ENCODE data around the gene ATP11C.
A peak's percentile ranks its signal among the peaks of the same experiment; 100 is the strongest.
"Not testable (repeated sequence)": the region's sequence is repeated elsewhere in the genome, so short reads cannot be mapped to it uniquely, and the experiment has no call there.

Gene ATP11C

DNA sequence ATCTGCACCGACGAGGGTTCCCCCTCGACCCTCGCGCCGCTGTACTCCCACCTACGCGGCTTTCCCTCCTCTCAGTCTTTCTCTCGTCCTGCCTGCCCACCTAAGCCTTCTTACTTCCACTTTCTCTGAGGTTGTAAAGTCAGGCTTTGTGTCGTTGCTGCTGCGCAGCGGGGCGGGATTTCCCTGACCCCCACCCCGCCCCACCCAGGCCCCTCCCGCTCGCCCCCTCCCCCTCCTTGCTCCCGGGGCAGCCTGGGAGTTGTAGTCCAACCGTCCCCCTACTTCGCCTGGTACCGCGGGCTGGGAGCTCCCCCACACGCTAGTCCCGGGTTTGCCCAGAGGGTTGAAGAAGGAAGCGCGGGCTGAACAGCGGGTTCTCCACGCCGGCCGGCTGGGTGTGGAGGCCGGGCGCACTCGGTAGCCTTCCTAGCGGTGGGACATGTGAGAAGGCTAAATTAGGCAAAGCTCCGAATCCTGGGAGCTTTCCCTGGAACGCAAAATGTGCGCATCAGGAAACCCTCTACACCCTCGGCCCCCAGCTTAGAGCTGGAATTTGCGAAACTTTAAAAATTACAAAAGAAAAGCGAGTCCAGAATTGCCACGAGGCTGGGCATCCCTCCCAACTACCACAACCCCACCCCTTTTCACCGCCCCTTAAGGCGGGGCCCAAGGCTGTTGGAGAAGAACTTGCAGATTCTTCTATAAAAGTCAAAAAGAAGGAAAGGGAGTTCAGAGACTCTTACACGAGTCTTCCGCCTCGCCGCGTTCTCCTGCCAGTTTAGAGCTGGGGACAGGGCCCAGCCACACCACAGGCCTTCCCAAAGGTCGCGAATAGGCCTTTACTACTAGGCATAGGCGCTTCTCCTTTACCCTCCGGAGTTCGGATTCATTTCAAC lies at the start of gene ATP11C:
TSS of gene ATP11C (minus strand) at position 153 of the 896 bp plus-strand sequence. CDS start 1,011 bp downstream, outside the sequence.
- DNase-seq, result peak; percentile 90

DNA sequence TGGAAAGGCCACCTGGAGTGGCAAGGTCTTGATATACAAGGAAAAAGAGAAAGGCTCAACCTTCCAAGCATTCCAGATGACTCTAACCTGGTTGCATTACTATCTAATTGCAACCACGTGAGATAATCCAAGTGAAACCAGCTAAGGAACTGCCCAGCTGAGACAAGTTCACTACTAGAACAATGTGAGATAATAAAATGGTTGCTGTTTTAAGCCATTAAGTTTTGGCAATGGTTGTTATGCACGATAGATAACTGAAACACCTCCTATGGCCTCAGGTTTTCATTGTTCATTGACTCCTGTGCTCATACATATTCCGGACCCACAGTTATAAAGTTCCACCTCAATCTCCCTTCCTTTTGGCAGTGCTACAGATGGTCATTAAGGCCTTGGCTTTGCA lies 41.6 kb upstream of the ATP11C start:
- DNase-seq, result no peak

DNA sequence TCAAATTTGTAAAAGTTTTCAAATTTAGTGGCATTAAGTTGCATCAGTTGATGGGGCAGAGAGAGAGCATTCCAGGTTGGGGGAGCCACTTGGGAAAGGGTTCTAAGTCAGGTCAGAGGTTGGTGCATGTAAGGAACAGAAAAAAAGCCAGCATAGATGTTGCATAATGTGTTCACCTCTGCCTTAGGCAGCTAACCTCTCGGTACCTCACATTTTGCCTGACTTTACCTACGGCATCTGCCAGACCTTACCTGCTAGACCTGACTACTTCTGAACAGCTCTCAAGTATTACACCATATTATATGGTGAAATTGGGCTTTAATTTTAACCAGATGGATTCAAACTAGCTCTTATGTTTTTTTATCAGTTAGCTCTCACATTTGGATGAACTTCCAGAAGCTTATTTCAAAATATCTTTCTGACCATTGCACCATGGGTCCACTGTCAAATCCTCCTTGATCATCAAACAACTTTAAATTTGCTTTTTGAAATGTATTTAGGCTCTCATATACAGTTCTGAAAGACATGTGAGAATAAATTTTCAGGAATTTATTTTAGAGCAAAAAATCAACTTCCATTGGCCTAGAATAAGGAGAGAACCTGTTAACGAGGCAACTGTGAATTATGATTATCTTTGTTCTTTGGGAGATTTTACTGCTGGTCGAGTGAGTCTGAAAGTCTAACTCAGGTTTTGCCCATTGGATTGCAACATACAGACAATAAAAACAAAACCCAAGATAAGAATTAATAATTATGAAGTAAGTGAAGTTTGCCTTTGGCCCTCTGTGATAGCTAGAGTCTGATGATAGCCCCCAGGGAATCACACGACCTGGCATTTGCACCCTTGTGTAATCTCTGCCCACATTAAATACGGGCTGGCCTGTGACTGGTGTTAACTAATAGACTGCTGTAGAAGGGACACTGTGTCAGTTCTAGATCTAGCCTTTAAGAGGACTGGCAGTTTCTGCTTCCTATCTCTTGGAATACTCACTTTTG lies 40.1 kb upstream of the ATP11C start:
- no peak for DNase-seq

DNA sequence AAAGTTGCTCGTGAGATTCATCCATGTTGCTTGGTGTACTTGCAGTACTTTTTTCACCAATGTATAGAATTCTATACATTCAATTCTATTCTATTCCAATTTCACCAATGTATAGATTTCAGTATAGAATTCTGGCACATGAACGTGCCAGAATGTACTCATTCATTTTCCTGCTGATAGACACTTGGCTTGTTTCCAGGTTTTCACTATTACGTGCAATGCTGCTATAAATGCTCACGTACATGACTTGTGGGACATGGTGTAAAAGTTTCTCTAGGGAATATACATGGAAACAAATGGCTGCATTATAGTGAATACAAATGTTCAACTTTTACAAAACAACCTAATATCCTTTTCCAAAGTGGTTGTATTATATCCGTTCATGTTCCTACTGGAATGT lies 39.3 kb upstream of the ATP11C start:
- no peak for DNase-seq

DNA sequence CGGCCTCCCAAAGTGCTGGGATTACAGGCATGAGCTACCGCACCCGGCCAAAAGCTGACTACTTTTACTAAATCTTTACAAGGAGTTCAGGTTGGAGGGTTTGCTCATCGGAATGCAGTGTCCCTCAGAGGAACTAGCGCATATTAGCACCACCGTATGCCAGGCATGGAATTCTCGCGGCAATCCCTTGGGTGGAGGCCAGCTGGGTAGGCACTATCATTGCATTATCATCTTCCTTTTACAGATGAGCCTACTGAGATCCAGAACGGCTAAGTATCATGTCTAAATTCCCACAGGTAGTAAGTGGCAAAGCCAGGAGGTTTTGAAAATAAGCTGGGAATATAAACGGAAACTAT lies 38.5 kb upstream of the ATP11C start:
- no peak for DNase-seq

DNA sequence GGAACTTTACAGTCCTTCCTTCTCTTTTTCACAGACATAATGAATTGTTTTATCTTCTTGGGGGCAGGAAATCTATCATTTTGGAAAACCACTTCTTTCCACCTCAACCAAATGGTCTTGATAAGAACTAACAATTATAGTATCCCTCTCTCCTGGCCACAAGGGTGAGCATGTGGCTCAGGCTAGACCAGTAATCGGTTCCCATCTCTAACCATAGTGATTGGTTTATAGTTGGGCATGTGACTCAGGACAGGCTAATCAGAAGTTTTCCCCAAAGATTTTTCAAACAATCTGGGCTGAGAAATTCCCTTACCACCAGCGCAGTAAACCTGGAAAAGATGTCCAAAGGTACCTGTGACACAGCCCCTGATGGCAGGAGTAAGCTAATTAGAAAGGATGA lies 36.4 kb upstream of the ATP11C start:
- DNase-seq, result no peak

DNA sequence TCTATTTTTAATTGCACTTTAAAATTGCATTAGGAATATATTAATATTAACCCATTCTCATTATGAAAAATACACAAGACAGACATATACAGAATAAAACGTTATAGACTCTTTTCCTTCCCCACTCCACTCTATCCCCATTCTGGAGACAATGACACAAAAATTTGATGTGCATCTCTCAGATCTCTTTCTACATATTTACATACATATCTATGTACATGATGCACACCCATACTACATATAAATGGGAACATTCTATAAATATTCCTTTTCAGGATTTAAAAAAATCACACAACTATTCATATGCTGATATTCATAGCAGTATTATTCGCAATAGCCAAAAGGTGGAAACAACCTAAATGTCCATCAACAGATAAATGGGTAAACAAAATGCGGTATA lies 34.9 kb upstream of the ATP11C start:
- no peak for DNase-seq

DNA sequence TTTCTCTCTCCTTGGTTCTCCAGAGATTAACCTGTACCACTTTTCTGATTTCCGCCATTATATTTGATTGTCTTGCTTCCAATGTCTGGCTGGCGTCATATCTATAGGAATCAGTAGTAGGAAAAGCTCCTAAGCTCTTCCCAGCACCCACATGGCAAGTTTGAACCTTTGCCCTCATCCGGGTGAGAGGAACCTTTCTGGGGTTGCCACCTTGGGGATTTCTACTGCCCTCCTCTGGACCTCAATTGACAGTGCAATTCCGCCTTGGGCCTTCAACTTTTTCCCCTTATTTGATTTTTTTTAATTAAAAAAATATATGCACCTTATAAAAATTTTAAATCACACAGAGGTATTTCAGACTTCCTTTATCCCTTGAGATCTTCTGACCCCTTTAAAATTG lies 34.4 kb upstream of the ATP11C start:
- no peak for DNase-seq

DNA sequence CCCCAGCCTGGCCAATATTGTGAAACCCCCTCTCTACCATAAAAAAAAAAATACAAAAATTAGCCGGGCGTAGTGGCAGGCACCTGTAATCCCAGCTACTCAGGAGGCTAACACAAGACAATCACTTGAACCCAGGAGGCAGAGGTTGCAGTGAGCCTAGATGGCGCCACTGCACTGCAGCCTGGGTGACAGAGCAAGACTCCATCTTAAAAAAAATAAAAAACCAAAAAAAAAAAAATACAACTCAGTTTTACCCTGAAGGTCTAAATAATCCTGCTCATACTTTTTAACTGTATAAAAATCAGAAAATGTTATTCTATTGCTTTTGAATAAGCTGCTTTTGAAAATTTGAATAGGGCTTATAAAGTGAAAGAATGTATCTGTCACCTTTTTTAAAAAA lies 33.3 kb upstream of the ATP11C start:
- not testable (repeated sequence) for DNase-seq

DNA sequence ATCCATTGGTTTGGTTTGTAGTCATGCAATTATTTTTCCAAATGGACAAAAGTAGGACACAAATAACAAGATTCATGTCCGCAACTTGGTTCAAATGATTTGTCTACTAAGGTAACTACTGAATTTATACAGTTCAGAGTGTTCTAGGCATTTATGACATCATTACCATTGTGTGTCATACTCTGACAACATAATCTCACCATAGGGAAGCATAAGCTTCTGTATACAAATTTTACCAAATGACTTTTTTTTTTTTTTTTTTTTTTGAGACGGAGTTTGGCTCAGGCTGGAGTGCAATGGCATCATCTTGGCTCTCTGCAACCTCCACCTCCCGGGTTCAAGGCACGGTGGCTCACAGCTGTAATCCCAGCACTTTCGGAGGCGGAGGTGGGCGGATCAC lies 32.6 kb upstream of the ATP11C start, which contains the start of gene CXorf66:
TSS of gene CXorf66 (minus strand) at position 101 of the 400 bp plus-strand sequence. CDS start at position 76, 25 bp downstream.
- DNase-seq, result no peak

DNA sequence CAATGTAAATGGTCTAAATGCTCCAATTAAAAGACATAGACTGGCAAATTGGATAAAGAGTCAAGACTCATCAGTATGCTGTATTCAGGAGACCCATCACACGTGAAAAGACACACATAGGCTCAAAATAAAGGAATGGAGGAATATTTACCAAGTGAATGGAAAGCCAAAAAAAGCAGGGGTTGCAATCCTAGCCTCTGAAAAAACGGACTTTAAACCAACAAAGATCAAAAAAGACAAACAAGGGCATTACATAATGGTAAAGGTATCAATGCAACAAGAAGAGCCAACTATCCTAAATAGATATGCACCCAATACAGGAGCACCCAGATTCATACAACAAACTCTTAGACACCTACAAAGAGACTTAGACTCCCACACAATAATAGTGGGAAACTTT lies 28.2 kb upstream of the ATP11C start:
- not testable (repeated sequence) for DNase-seq

DNA sequence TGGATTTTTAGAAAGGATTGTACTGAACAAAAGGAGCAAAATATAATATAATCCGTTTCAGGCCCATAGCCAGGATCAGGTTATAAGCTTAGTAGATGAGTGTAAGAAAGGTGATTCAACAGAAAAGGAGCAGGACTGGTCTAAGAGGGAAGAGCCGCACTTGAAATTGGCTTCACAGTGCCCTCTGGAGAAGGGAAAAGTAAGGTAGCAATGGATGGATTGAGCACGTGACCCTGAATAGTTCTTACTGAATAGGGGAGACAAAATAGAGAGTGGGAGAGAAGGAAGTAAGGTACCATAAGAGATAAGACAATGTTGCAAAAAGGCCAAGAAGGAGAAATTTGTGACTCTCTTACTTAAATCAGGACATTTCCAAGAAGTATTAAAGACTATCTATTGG lies 16.9 kb upstream of the ATP11C start:
- no peak for DNase-seq

DNA sequence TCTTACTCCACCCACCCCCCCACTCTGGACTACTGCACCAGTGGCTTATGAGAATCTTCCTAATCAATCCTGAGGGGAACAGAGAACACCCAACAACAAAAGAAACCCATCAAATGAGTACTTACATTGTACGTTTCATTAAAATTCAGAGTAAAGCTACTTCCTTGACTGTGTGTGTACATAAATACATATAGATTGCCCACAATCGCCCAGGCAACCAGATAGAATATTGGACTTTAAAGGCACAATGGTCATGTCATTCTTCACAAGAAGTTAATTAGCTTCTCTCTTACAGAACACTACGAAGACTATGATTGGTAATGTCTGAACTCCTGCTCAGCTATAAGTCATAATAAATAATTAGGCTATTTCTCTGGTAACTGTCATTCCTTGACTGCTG lies 12.2 kb upstream of the ATP11C start:
- no peak for DNase-seq

DNA sequence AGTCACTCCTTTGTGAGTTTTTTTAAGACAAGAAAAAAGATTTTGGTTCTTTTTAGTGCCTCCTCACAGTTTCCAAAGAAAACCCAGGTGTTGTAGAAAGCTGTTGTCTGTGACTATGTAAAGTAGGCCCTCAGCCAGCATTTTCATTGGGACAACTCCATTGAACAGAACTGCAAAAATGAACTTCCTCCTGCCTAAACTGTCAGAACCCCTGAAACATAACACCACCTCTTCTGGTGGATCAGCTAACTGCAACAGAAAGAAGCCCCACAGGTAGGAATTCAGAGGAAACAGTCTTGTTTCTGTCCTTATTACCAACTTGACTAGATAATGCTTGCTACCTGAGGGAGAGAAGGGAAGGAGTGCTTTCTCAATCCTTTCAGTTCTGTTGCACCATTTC lies 3.4 kb upstream of the ATP11C start:
- no peak for DNase-seq

DNA sequence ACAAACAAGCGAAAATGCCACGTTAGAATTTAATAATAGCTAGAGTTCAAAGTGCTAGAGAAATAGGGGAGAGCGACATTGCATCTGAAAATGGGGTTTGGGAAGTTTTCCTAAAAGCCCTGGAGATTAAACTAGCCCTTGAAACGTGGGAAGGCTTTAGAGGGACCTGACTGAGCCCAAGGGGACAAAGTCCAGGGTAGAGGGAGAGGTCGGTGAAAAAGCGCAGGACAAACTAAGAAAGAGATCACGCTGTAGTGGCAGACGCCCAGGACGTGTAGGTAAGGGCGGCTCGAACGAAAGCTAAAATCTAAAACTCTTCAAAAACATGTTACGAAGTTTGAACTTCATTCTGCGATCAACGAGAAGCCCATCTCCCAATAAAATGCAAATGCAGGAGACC lies 1.1 kb upstream of the ATP11C start:
- DNase-seq, result no peak

DNA sequence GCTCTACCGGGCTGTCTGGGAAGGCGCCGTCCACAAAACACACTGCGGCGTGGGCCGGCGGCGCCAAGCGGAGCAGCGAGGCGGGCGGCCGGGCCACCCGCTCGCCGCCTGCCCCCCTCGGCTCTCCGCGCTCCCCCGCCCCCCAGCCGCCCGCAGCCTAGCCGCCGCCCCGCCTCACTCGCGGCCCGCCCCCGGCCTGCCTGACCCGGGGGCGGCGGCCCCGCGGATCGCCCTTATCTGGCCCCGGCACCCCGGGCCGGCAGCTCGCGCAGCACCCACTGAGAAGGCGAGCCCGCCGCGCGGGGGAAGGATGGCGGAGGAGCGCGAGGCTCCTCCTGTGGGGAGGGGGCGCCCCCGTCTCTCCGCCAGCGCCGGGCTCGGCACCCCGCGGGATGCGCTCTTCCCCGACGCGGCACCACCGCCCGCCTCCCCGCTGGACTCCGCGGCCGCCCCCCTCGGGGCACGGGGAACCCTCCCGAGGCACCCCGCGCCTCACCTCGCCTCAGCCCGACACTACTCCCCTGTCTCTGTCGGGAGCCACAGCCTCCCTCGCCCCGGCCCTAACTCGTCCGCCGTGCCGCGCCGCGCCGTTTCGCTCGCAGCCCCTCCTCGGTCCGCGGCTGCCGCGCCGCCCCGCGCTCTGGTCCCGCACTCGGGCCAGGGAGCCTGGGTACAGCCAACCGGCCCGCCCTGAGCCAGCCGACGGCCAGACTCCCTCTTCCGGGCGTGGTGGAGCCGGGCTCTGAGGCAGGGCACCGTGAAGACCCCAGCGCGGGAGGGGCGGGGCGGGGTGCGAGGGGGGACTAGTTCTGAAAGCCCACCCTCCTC lies 566 bp downstream of the ATP11C start:
- peak; percentile 30 for DNase-seq

DNA sequence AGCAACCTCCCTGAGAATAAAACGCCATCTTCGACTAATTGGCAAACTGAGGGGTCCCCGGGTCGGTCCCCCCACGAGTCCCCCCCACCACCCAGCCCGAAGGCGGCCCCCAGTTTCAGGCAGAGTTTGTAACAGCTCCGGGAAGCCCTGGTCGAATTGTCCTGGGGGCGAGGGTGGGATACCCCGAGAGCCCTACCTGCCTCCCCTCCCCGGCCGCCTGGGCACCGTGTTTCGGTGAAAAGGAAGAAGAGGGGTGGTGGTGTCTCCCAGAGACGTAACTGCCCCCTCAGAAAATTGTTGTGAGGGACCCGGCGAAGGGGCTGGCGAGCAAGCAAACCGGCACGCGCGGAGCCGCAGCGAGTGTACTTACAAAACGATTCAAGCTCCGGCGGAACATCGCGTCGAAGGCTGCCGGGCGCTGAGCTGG lies 1.2 kb downstream of the ATP11C start:
- no peak for DNase-seq

DNA sequence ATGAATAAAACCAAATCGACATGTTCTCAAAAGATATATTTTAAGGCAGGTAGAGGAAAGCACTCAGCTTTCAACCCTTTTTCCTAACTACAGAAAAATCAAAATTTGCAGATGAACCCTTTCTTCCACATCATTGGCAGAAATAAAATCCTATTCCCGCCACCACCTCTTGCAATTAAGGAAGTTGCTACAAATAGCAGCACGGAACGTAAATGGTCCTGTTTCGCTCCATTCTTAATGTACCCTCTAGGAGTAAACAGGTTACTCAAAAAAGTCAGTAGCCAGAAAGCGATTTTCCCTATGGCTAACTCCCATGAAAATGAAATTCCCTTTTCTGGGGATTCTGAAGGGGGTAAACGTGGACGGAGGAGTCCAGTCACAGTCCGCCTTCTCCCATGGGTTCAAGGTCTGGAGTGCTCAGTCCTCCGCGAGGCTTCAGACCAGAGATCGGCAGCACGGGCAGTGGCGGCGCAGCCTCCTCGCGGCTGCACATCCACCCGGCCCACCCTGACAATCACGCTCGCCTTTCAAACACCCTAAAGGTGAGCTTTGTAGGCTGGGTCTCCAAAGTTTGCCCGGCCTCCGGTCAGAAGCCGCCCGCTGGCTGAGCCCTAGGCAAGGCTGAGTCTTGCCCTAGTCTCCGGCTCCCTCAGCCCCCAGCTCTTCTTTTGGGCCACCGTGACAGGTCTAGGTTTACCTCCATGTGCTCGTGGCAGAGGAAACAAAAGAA lies 1.8 kb downstream of the ATP11C start:
- no peak for DNase-seq

DNA sequence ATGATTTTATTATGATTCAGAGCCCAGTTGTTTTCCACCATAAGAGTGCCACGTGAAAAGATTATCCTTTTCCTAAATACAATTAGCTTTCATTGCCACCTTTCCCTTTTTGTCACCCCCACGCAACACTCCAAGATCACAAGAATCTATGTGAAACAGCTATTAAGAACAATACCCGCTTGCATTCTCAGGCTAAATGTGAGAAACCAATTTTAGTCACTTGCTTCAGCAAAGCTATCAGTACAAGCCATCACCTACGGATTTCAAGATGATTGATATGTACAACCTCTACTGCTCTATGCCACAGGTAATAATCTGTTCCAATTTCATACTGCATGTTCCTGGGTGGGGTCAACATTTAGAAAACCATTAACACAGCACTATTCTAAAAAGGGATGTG lies 2.5 kb downstream of the ATP11C start:
- DNase-seq, result no peak

DNA sequence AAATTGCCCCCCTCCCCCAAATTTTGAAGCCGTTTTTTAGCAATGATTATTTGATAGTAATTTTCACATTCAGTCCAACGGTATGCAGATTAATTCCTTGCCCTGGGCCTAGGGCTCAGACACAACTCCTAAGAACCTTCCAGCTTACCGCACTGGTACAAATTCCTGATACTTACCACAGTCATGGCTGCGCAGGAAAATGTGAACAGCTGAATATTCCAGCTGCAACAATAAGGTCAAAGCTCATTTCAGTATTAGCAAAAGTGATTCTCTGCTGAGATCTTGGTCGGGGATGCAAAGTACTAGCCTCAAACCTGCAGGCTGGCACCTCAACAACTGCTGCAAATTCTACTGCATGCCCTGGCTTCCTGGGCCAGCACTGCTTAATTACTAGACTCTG lies 3.0 kb downstream of the ATP11C start:
- no peak for DNase-seq

DNA sequence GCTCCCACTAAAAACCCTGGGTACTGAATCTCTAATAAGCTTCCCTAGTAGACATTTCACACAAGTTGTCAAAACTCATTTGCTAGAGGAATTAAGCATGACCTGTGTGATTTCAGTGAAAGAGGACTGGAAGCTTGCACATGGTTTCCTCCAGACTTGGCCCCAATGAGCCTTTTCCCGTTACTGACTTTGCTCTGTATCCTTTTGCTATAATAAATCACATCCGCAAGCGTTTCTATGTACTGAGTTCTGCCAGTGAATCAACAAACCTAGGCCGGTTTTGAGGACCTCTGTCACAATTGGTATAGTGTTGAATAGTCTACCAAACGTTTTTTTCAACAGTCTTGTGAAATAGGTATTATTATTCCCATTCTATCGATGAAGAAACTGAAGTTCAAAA lies 8.2 kb downstream of the ATP11C start:
- no peak for DNase-seq

Measured in fibroblast of skin of right quadriceps (primary cell).